ENCODE results near the gene ARHGAP8.
"Not testable (repeated sequence)": the region's sequence is repeated elsewhere in the genome, so short reads cannot be mapped to it uniquely, and the experiment has no call there.

ARHGAP8 gene

GRCh38 chr22:44793506-44794172 lies 41.3 kb downstream of the ARHGAP8 start:
- TF ChIP-seq, protein P1, sequence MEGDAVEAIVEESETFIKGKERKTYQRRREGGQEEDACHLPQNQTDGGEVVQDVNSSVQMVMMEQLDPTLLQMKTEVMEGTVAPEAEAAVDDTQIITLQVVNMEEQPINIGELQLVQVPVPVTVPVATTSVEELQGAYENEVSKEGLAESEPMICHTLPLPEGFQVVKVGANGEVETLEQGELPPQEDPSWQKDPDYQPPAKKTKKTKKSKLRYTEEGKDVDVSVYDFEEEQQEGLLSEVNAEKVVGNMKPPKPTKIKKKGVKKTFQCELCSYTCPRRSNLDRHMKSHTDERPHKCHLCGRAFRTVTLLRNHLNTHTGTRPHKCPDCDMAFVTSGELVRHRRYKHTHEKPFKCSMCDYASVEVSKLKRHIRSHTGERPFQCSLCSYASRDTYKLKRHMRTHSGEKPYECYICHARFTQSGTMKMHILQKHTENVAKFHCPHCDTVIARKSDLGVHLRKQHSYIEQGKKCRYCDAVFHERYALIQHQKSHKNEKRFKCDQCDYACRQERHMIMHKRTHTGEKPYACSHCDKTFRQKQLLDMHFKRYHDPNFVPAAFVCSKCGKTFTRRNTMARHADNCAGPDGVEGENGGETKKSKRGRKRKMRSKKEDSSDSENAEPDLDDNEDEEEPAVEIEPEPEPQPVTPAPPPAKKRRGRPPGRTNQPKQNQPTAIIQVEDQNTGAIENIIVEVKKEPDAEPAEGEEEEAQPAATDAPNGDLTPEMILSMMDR (IDR thresholded peaks at IDR 0.05; ENCODE audit: extremely low read depth, insufficient read depth, missing control alignments), result no peak
- in situ Hi-C loops (cut with MboI; ENCODE audit: low pct_unique_long_range_greater_than_20kb, low sequenced_read_pairs, unreplicated experiment), result no loop called here
- DNase-seq (ENCODE audit: low spot score), result no peak

DNA sequence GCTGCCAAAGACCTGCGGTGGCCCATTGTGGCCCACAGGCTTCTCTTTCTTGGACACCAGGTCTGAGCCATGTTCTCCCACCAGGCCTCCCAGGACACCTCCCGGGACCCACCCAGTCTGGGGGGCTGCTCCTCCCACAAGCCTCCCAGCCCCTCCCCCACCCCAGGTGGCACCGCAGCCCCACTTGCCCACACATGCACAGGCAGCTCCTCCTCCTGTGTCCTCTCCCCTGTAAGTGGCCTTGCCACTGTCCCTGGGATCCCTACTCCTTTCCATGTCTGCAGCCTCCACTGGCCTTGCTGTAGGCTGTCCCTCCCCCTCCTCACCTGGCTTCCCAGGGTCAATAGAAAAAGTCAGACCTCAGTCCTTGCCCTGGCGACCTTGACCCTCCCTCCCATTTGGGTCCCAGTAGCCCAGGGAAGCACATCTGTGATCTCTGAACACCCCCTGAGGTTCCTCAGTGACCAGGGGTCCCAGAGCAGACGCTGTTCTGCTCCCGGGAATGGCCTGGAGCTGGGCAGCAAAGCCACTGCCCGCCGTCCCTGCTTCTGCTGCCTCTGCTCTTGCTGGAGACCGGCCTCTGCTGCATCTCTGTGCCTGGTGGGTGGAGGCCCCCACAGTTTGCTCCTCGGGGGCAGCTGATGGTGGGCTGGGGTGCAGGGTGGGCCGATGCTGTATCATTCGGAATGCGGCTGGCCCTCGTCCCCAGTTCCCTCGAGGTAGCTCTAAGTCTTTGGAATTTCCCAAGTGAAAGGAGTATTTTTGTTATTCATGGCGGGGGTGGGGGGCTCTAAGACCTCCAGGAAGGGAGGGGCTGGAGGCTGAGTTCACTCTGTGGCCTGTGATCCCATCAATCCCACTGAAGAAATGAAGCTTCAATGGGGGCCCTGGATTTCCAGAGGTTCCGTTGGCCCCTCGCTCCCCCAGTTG lies 43.6 kb downstream of the ARHGAP8 start:
- in situ Hi-C loops (cut with MboI; ENCODE audit: low pct_unique_long_range_greater_than_20kb, low sequenced_read_pairs, unreplicated experiment), result no loop called here
- TF ChIP-seq, protein P1 (IDR thresholded peaks at IDR 0.05; ENCODE audit: extremely low read depth, insufficient read depth, missing control alignments), result no peak
- no peak for DNase-seq (ENCODE audit: low spot score)

GRCh38 chr22:44797181-44797725 lies 44.9 kb downstream of the ARHGAP8 start:
- TF ChIP-seq, protein P1 (IDR thresholded peaks at IDR 0.05; ENCODE audit: extremely low read depth, insufficient read depth, missing control alignments), result no peak
- in situ Hi-C loops (cut with MboI; ENCODE audit: low pct_unique_long_range_greater_than_20kb, low sequenced_read_pairs, unreplicated experiment), result no loop called here
- no peak for DNase-seq (ENCODE audit: low spot score)

DNA sequence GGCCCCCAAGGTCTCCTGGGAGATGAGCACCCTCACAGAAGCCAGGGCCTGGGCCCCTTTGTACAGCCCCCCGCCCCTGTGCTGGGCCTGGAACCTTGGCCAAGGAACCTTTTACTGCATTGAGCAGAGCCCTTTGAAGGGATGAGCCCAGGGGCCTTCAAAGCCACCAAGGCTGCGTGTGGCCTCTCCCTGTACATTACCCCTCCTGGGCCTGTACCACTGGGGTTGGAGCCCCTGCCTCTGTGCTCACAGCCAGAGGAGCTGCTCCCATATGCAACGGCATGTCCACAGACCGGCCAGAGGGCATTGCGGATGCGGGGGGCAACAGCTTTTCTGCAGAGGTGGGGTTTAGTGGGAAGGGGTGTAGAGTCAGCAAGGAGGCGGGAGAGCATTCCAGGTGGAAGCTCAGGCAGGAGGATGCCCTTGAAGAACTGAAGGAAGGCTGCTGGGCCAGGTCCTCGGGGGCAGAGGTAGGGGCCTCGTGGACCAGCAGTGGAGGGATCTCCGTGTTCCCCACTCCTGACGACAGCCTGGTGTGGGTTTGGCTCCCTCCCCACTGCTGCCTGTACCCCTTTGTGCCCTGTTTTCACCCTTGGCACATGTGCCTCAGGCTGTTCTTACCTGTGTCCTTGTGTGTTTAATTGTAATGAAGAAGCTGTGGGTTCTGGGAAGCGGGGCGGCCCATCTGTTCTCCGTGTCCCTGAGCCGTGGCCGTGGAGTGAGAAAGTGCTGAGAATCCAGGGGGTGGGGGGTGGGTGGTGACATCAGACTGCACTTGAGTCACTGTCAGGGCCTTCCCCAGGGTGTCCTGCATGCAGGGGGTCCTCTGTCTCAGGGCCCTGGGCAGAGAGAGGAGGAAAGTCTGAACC lies 46.9 kb downstream of the ARHGAP8 start:
- in situ Hi-C loops (cut with MboI; ENCODE audit: low pct_unique_long_range_greater_than_20kb, low sequenced_read_pairs, unreplicated experiment), result no loop called here
- TF ChIP-seq, protein P1 (IDR thresholded peaks at IDR 0.05; ENCODE audit: extremely low read depth, insufficient read depth, missing control alignments), result no peak
- no peak for DNase-seq (ENCODE audit: low spot score)

DNA sequence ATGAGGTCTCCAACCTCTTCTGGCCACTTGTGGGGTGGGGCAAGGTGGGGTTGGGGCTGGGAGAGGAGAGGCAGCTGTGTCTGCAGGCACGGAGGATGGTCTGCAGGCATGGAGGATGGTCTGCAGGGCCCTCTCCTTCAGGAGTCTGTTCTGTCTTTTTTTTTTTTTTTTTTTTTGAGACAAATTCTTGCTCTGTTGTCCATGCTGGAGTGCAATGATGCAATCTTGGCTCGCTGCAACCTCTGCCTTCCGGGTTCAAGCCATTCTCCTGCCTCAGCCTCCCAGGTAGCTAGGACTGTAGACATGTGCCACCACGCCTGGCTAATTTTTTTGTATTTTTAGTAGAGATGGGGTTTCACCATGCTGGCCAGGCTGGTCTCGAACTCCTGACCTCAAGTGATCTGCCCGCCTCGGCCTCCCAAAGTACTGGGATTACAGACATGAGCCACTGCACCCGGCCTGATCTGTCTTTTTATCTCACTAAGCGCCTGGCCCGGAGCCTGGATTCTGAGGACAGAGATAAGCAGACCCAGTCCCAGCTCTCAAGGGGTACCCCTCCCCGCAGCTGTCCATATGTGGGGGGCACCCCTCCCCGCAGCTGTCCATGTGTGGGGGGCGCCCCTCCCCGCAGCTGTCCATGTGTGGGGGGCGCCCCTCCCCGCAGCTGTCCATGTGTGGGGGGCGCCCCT lies 47.7 kb downstream of the ARHGAP8 start:
- in situ Hi-C loops (cut with MboI; ENCODE audit: low pct_unique_long_range_greater_than_20kb, low sequenced_read_pairs, unreplicated experiment); DNase-seq (ENCODE audit: low spot score): not testable (repeated sequence)

- in situ Hi-C loops (cut with MboI; ENCODE audit: low pct_unique_long_range_greater_than_20kb, low sequenced_read_pairs, unreplicated experiment), result no loop called here
- TF ChIP-seq, protein P1 (IDR thresholded peaks at IDR 0.05; ENCODE audit: extremely low read depth, insufficient read depth, missing control alignments), result no peak
- no peak for DNase-seq (ENCODE audit: low spot score)
Observed at GRCh38 chr22:44801476-44801875, 49.1 kb downstream of the ARHGAP8 start.
